ACC112 (cell line): Measurements from ENCODE around the gene GIGYF2.
A peak's percentile ranks its signal among the peaks of the same experiment; 100 is the strongest.

Experiments
- H2AFZ ChIP-seq: fragments of 200-600 bp; sonication (generic); one replicate; pipeline ENCODE4 v1.6.0; 2017; ENCODE audit warnings: antibody characterized with exemption, low read length; ENCODE audit not compliant: unreplicated experiment
- H3K27ac ChIP-seq: fragments of 200-600 bp; sonication (generic); 2 replicates; pipeline ENCODE4 v1.5.1; 2014; ENCODE audit warnings: low read depth, mild to moderate bottlenecking, antibody characterized with exemption, low read length, moderate library complexity
- H3K27me3 ChIP-seq: fragments of 200-600 bp; sonication (generic); 2 replicates; pipeline ENCODE4 v1.6.1; 2014; ENCODE audit warnings: mild to moderate bottlenecking, antibody characterized with exemption, low read length, moderate library complexity, mixed read lengths; ENCODE audit not compliant: insufficient read depth
- H3K36me3 ChIP-seq: fragments of 200-600 bp; sonication (generic); 2 replicates; pipeline ENCODE4 v1.6.1; 2016; ENCODE audit warnings: mild to moderate bottlenecking, antibody characterized with exemption, low read length, moderate library complexity, mixed read lengths; ENCODE audit not compliant: insufficient read depth
- H3K4me1 ChIP-seq: fragments of 200-600 bp; sonication (generic); one replicate; pipeline ENCODE4 v1.6.1; 2016; ENCODE audit warnings: low read length, mixed read lengths; ENCODE audit not compliant: insufficient read depth, unreplicated experiment, control insufficient read depth
- H3K4me3 ChIP-seq: fragments of 200-600 bp; sonication (generic); 2 replicates; pipeline ENCODE4 v1.5.1; 2014; ENCODE audit warnings: mild to moderate bottlenecking, low read depth, low read length
- H3K79me2 ChIP-seq: fragments of 200-600 bp; sonication (generic); one replicate; pipeline ENCODE4 v1.6.0; 2016; ENCODE audit warnings: low read length; ENCODE audit not compliant: control insufficient read depth, unreplicated experiment, insufficient read depth

Gene GIGYF2

DNA sequence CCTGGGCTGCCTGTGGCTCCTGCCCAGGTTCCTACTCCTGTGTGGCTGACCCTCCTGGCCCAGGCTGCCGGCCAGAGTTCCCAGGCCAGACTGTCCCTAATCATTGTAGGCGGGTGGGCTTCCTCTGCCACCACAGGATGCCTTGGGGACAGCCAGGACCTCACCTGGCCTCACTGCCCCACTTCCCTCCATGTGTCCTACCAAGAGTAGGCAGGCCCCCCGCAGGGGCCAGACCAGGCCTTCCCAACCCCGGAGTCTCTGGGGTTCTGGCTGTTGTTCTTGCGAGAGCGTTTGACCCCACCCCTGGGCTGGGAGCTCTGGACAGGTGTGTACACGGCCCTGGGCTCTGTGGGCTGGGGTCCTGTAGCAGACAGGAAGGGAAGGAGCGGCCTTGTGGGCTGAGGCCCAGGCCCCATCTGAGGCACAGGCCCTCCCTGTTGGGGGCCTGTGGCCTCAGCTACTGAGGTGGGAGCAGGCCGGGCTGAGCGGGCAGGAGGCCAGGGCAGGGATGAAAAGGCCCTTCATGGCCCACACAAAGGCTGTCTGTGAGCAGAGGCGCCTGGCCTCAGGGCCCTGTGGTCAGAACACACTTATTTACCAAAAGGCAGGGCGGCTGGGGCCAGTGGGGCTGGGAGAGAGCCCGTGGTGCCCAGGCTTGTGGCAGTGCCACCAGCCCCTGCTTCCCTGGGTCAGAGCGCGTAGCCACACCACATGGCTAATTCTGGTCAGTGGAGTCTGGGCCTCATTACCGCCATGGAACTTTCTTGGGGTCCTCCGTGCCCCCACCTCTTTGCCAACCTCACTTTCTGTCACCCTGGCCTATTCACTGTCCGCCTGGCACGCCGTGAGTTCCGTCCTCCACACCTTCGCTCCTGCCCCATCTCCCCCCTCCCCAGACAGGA lies 175.0 kb downstream of the GIGYF2 start:
- H3K27me3 ChIP-seq, result peaks cover 16% of the 10 kb centered on the region
- no peaks in the 10 kb centered on the region for H3K4me1 ChIP-seq
- H3K27ac ChIP-seq, result no peak overlapping the region
- H3K4me3 ChIP-seq, result no peak overlapping the region
- H3K79me2 ChIP-seq, result no peaks in the 10 kb centered on the region
- H2AFZ ChIP-seq, result no peak overlapping the region
- H3K36me3 ChIP-seq, result no peaks in the 10 kb centered on the region

DNA sequence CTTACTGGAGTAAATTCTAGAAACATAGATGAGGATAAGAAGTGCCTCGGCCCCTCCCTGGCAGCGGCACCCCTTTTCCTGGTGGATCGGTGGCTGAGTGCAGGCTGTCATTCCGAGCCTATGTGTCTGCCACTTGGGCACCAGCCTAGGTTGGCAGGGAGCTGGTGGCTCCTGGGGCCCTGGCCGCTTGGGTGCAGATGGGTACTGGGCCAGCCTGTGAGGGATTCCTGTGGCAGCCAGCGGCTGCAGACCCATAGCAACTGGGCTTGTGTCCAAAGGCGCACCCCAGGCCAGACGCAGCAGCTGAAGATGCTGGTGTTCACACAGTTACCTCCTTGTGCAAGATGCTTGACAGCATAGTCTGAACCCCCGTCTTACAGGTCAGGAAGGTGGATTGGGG lies 175.7 kb downstream of the GIGYF2 start:
- no peaks in the 10 kb centered on the region for H3K36me3 ChIP-seq
- H3K27me3 ChIP-seq, result peaks cover 18% of the 10 kb centered on the region
- no peaks in the 10 kb centered on the region for H3K4me1 ChIP-seq
- H3K27ac ChIP-seq, result no peak overlapping the region
- H3K4me3 ChIP-seq, result no peak overlapping the region
- H3K79me2 ChIP-seq, result no peaks in the 10 kb centered on the region
- no peak overlapping the region for H2AFZ ChIP-seq

DNA sequence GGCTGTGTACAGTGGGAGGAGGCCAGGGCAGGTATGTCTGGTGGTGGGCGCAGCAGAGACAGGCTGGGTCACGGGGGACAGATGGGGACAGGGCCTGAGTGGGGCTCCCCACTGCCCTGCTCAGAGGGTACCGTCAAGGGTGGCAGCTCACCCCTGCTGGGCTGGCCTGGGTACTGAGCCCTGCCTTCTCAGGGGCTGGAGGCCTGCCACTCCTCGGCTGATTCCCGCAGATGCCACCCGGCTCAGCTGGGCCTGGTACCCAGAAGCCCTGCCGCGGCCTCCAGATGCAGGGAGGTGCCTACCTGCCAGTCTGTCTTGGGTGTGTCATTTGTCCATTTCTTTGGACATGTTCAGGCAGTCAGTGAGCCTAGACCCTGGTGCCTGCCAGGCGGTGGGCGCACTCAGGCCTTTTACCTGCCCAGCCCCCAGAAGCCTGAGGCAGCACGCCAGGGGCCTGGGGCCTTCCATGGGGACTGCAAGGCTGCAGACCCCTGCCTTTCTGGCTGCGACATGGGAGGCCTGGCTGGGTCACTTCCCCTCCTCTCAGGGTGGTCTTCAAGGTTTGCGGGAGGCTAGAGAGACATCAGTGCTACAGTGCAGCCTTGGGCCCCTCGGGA lies 176.3 kb downstream of the GIGYF2 start:
- H3K4me1 ChIP-seq, result no peaks in the 10 kb centered on the region
- no peak overlapping the region for H2AFZ ChIP-seq
- H3K79me2 ChIP-seq, result no peaks in the 10 kb centered on the region
- no peak overlapping the region for H3K27ac ChIP-seq
- H3K4me3 ChIP-seq, result no peak overlapping the region
- peaks cover 18% of the 10 kb centered on the region for H3K27me3 ChIP-seq
- H3K36me3 ChIP-seq, result no peaks in the 10 kb centered on the region

DNA sequence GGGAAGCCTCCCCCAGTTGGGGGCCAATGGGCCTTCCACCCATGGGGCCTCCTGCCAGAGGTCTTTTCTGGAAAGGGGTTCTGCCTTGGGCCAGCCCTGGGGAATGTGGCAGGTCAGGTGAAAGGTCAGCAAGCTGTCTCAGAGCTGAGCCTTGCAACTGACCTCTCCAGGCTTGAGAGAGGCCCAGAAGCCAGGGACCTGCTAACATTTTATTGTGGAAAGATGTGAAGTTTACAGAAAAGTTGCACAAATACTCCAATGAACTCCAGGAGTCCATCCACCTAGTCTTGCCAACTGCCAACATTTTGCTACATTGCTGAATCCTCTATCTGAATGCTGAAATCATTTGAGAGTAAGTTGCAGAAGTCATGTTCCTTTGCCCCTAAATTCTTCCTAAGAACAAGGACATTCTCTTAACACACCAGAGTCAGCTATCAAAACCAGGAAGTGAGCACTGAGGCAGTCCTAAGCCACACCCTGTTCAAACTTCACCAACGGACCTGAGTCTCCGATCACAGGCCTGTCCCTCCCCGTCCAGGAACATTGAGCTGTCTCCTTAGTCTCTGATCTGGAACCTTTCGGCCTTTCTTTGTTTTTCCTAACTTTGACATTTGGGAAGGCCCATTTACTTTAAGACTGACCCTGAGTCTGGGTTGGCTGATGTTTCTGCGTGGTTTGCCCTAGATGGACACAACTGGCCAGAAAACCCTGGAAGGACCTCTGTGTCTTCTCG lies 176.9 kb downstream of the GIGYF2 start:
- no peaks in the 10 kb centered on the region for H3K4me1 ChIP-seq
- no peak overlapping the region for H3K4me3 ChIP-seq
- H3K27me3 ChIP-seq, result peaks cover 18% of the 10 kb centered on the region
- no peaks in the 10 kb centered on the region for H3K36me3 ChIP-seq
- H2AFZ ChIP-seq, result no peak overlapping the region
- no peaks in the 10 kb centered on the region for H3K79me2 ChIP-seq
- no peak overlapping the region for H3K27ac ChIP-seq

DNA sequence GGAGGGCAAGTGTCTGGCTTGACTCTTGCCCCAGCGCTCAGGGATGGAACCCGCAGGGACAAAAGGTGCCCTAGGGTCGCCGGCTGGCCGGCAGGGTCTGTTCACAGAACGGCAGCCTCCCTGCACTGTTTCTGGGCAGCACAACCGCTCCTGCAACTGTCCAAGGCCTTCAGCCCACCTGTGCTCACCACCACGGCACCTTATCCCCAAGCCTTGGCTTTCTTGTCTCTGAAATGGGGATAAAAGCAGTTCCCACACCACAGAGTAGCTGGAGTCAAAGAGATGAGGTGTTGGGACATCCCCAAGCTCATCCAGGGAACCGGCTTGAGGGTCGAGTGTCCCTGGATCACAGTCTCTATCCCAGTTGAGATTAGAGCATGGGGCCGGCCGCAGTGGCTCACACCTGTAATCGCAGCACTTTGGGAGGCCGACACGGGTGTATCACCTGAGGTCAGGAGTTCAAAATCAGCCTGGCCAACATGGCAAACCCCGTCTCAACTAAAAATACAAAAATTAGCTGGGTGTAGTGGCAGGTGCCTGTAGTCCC lies 177.6 kb downstream of the GIGYF2 start:
- Histone ChIP-seq H3K36me3 (no peaks in the 10 kb centered on the region), H3K4me1 (no peaks in the 10 kb centered on the region), H3K79me2 (no peaks in the 10 kb centered on the region), H3K4me3 (no peak overlapping the region), H3K27me3 (peaks cover 18% of the 10 kb centered on the region), H3K27ac (no peak overlapping the region), H2AFZ (no peak overlapping the region)

DNA sequence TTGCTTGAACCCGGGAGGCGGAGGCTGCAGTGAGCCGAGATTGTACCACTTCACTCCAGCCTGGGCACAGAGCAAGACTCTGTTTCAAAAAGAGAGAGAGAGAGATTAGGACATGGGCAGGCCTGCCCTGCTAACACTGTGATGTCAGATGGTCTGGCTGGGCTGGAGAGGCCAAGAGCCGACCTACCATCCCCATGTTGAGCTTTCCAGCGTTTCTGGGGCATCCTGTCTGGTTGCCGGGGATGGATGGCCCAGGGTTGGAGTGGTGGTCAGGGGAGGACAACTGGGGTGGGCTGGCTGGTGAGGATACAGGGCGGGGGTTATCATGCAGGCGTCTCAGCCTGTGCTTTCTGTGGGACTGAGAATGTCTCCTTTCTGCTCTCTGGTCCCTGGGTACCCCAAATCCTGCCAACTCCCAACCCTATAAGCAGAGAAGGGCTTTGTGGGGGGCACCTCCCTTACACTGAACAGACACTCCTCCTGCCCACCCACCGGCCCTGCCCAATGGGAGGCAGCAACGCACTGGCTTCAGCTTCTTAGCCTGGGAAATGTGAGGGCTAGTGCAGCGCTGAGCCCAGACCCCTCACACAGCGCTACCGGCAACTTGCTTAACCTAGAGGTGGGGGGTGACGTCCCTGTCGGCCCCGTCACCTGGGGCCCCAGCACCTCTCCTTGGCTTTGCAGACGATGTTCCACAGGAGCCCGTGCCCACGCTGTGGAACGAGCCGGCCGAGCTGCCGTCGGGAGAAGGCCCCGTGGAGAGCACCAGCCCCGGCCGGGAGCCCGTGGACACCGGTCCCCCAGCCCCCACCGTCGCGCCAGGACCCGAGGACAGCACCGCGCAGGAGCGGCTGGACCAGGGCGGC lies 178.4 kb downstream of the GIGYF2 start:
- Histone ChIP-seq H3K27me3 (peaks cover 18% of the 10 kb centered on the region), H3K4me1 (no peaks in the 10 kb centered on the region), H3K79me2 (no peaks in the 10 kb centered on the region), H3K4me3 (no peak overlapping the region), H3K36me3 (no peaks in the 10 kb centered on the region), H3K27ac (no peak overlapping the region), H2AFZ (no peak overlapping the region)

DNA sequence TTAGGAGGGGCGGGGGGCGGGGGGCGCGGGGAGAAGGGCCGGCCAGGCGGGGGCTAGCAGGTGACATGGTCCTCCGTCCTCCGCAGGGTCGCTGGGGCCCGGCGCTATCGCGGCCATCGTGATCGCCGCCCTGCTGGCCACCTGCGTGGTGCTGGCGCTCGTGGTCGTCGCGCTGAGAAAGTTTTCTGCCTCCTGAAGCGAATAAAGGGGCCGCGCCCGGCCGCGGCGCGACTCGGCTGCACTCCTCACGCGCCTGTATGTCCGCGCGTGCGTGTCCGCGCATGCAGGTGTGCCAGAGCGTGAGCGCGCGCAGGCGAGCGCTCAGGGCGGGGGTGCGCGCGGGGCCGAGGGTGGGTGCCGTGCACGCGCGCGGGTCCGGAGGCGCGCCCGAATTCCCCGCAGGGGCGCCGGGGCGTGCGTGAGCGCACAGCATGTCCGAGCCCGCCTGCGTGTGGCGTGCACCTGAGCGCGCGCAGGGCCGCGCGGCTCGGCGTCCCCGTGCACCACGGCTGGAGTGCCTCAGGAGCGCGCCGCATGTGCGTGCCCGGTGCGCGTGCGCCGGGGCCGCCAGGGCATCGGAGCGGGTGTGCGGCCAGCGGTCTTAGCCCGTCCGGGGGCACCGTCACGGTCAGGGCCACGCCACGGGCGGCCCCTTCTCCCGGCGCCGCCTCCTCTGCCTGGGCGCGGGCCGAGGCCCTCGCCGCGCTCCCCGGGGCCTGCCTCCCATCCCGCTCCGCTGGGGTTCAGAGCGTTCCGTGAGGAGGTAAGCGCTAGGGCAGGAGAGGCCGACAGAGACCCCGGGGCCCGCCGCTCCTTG lies 179.2 kb downstream of the GIGYF2 start:
- no peak overlapping the region for H3K27ac ChIP-seq

DNA sequence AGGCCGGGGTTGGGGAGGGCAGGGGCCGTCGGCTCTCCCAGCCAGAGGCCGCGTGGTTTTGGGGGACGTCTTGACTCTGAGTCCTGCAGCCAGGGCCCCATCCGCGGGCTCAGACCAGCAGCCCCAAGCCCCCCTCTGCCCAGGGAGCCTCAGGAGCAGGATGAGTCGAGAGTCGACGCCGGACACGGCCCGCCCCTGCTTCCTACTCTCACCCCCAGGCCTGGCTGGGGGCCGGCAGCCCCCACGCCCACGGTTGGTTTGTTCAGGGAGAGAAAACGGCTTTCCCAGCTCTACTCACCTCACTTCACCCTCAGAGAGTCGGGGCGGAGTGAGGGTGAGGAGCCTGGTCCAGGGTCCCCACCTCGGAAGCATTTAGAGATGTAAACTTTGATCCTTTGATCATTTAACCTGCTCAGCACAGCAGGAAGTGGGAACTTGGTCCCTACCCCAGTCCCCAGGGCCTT lies 179.9 kb downstream of the GIGYF2 start:
- H3K36me3 ChIP-seq, result no peaks in the 10 kb centered on the region
- peaks cover 18% of the 10 kb centered on the region for H3K27me3 ChIP-seq
- no peak overlapping the region for H2AFZ ChIP-seq
- H3K4me1 ChIP-seq, result no peaks in the 10 kb centered on the region
- peak overlapping the region; percentile 63 for H3K4me3 ChIP-seq
- H3K79me2 ChIP-seq, result no peaks in the 10 kb centered on the region
- H3K27ac ChIP-seq, result no peak overlapping the region

More for the DNA sequence above, 179.2 kb downstream of the GIGYF2 start:
- no peaks in the 10 kb centered on the region for H3K4me1 ChIP-seq
- H3K4me3 ChIP-seq, result peak overlapping the region; percentile 63
- no peaks in the 10 kb centered on the region for H3K79me2 ChIP-seq
- H3K36me3 ChIP-seq, result no peaks in the 10 kb centered on the region
- peaks cover 18% of the 10 kb centered on the region for H3K27me3 ChIP-seq
- no peak overlapping the region for H2AFZ ChIP-seq

DNA sequence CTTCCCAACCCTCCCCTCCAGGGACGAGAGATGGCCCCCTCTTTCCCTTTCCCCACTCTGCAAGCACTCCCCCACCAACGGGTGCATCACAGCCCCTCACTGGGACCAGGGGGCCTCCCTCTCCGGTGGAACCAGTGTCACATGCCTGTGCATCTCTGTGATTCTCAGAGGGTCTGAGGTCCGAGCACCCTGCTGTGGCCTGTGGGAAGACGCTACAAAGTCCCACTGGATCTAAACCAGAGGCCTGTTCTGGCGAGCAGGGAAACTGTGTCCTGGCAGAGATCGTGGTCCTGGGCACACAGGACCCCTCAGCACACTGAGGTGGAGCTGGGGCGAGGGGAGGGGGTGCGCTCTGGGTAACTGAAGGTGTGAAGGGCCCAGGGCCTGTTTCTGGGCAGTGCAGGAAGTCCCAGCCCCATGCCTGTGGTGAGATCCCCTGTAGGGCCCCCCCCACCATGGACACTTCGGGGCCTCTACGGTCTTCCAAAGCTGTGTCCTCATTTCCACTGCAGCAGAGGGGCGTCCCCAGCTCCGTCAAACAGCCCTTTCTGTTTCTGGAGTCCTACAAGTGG lies 180.9 kb downstream of the GIGYF2 start:
- H3K27ac ChIP-seq, result no peak overlapping the region
- no peak overlapping the region for H2AFZ ChIP-seq
- H3K4me3 ChIP-seq, result no peak overlapping the region
- H3K4me1 ChIP-seq, result no peaks in the 10 kb centered on the region
- no peaks in the 10 kb centered on the region for H3K79me2 ChIP-seq
- no peaks in the 10 kb centered on the region for H3K36me3 ChIP-seq
- peaks cover 18% of the 10 kb centered on the region for H3K27me3 ChIP-seq
